A172 (cell line): Measurements from ENCODE around the gene OCA2. TPM values are rescaled to one million over a fixed set of nuclear protein-coding genes. Genes with fewer than 3 reads are reported as not detected.

Experiments
- DNase-seq: peaks from one replicate; pipeline ENCODE4 v3.0.0-alpha.2; 2015; ENCODE audit warnings: low spot score
- total RNA-seq: library from RNA; depleted of rRNA; stranded (reverse); fragments of >200 nt; shearing (Covaris generic); gene quantifications from 2 replicates; pipeline ENCODE4 v1.2.3, GENCODE V29; 2014

The OCA2 gene
- total RNA-seq, 1 experiment from 2014 or later: not detected

- DNase-seq: no peak
Observed at GRCh38 chr15:28104326-28104725, 5.2 kb upstream of the OCA2 start.

GRCh38 chr15:28103831-28104230 is 4.7 kb upstream of the OCA2 start:
- no peak for DNase-seq

- no peak for DNase-seq
Observed at GRCh38 chr15:28101983-28102441, 2.9 kb upstream of the OCA2 start.

DNA sequence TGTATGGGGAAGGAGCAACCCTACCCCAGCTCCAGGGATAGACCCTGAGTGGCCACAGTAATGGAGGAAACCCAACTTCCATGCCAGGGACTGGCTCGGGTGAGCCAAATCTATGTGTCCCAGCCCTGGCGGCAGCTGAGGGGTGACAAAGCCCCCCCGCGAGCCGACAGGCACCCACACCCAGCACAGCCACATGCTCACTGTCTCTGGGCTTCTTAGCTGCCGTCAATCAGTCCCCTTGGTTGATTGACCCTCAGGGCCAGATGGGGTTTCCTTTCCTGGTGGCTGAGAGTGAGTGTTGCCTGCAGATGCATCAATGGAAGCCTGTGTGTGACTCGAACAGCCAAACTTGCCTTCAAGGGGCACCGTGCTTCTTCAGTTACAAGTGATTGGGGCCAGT is 2.1 kb upstream of the OCA2 start:
- no peak for DNase-seq

- DNase-seq: no peak
Observed at GRCh38 chr15:28100516-28101195, 1.5 kb upstream of the OCA2 start.

- no peak for DNase-seq
Observed at GRCh38 chr15:28099555-28100140, 533 bp upstream of the OCA2 start.

DNA sequence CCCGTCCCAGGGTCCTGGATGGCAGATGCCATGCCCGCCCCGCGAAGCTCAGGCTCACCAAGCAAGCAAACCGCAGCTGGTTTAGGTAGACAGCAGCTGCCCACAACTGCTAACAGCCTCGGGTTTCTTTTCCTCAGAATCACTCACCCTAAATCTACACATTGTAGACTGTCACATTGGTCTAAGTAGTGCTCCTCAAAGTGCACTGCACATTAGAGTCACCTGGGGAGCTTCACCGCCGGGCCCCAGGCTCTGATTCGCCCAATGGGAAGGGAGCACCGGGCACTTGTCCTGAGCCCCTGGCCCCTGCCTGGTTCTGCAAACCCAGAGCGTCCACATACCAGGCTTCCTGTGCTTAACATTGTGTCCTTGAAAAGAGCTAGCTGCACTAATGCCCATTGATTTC is 752 bp downstream of the OCA2 start:
- no peak for DNase-seq

- no peak for DNase-seq
Observed at GRCh38 chr15:28097656-28098359, 1.3 kb downstream of the OCA2 start.

- no peak for DNase-seq
Observed at GRCh38 chr15:28096670-28097431, 2.3 kb downstream of the OCA2 start.

DNA sequence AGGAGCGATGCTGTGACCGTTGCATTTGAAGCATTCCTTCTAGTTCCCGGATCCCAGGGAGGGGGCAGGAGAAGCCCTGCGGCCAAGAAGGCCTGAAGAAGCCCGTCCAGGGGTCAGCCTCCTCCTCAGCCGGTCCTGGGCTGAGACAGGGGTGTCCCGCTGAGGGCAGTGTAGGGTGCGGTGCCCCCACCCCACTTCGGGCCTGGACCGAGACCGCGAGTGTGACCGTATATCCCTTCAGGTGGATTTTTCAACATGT is 2.8 kb downstream of the OCA2 start:
- no peak for DNase-seq

DNA sequence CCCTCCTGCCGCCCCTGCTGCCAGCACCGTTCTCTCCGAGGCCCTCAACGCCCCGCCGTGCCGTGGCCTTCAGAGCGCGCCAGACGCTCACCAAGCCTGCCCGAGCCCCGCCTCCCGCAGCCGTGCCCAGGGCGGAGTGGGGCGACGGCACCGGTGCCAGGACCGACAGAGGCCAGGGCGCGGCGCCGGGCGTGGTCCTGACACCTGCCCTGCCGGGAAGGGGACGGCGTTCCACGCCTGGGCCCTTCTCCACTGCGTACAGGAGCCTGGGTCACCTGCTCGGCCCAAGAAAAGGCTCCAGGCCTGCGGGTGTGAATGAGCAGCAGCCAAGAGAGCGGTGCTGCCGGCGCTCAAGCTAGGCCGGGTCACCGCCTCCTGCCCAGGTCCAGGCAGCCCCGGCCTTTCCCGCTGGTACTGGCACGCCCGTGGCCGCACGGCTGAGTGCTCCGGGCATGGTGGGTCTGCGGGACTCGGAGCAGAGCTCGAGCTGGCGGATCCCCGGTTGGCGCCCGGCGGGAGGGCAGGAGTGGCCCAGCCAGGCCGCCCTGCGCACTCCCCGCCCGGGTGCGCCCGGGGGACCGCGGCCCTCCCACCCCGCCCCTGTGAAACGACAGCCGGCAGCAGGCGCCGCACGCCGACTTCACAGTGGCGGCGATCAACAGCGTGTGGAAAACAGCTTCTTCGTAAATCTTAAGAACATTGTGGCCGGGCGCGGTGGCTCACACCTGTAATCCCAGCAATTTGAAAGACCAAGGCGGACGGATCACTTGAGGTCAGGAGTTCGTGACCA is 4.2 kb downstream of the OCA2 start:
- no peak for DNase-seq

- no peak for DNase-seq
Observed at GRCh38 chr15:28093752-28094535, 5.2 kb downstream of the OCA2 start.

GRCh38 chr15:28091313-28091712 is 7.8 kb downstream of the OCA2 start:
- no peak for DNase-seq

- peak; percentile 43 for DNase-seq
Observed at GRCh38 chr15:28086175-28086703, 12.9 kb downstream of the OCA2 start.

GRCh38 chr15:28085489-28086174 is 13.5 kb downstream of the OCA2 start:
- DNase-seq: no peak

DNA sequence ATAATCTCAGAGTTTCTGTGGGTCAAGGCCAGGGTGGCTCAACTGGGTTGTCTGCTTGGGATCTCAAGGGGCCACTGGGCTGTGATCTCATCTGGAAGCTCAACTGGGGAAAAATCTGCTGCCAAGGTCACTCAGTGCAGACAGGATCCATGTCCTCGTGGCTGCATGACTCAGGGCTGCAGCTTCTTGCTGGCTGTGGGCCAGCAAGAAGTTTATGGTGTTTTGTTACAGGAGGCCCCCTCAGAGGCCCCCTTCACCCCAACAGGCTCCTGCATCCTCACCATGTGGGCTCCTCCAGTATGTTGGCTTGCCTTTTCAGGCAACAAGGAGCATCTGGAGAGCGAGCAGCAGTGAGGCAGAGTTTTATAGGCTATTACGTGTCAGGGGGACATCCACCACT is 14.6 kb downstream of the OCA2 start:
- DNase-seq: no peak

- DNase-seq: no peak
Observed at GRCh38 chr15:28082891-28083684, 16.0 kb downstream of the OCA2 start.

GRCh38 chr15:28081594-28081993 is 17.5 kb downstream of the OCA2 start:
- no peak for DNase-seq

GRCh38 chr15:28080386-28080785 is 18.7 kb downstream of the OCA2 start:
- DNase-seq: no peak
